ENCODE results near the gene FAM161B. TPM values are rescaled to one million over a fixed set of nuclear protein-coding genes. Genes with fewer than 3 reads are reported as not detected.

The FAM161B gene
- total and polyA plus RNA-seq, 7 donors, result 2.5 to 5.3 (median 4.3) TPM

DNA sequence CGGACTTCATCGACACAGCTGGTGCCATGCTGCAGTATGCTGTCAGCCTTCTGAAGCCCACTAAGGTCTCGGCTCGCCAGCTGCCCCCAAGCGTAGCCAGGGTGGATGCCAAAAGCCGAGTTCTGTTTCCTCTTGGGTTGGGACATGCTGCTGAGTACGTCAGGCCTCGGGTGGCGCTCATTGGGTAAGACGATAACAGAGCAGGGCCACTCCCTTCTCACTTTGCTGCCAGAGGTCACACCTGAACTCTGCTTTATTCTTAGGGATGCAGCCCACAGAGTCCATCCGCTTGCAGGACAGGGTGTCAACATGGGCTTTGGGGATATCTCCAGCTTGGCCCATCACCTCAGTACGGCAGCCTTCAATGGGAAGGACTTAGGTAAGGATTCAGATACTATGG is 11.3 kb upstream of the FAM161B start:
- TF ChIP-seq POLR2A (IDR thresholded peaks at IDR 0.05) (no peak), EP300 (IDR thresholded peaks at IDR 0.05) (no peak), POLR2AphosphoS5 (IDR thresholded peaks at IDR 0.05) (no peak)
- TF ChIP-seq, protein P1, sequence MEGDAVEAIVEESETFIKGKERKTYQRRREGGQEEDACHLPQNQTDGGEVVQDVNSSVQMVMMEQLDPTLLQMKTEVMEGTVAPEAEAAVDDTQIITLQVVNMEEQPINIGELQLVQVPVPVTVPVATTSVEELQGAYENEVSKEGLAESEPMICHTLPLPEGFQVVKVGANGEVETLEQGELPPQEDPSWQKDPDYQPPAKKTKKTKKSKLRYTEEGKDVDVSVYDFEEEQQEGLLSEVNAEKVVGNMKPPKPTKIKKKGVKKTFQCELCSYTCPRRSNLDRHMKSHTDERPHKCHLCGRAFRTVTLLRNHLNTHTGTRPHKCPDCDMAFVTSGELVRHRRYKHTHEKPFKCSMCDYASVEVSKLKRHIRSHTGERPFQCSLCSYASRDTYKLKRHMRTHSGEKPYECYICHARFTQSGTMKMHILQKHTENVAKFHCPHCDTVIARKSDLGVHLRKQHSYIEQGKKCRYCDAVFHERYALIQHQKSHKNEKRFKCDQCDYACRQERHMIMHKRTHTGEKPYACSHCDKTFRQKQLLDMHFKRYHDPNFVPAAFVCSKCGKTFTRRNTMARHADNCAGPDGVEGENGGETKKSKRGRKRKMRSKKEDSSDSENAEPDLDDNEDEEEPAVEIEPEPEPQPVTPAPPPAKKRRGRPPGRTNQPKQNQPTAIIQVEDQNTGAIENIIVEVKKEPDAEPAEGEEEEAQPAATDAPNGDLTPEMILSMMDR (IDR thresholded peaks at IDR 0.05), result no peak
- H3K4me1 ChIP-seq, result no peaks in the 10 kb centered on the region
- WGBS, 2 donors, result 76 to 90% methylated on average over 12 of the region's 12 CpGs
- no peaks in the 10 kb centered on the region for H3K27me3 ChIP-seq
- H3K27ac ChIP-seq, result no peak overlapping the region
- no peak overlapping the region for H3K4me3 ChIP-seq
- no peak for DNase-seq
- peaks cover 27 to 85% (median 62%) of the 10 kb centered on the region in 4 donors for H3K36me3 ChIP-seq
- no peaks in the 10 kb centered on the region for H3K9me3 ChIP-seq
- intact Hi-C loops (cut with DNase I), result no loop called here

DNA sequence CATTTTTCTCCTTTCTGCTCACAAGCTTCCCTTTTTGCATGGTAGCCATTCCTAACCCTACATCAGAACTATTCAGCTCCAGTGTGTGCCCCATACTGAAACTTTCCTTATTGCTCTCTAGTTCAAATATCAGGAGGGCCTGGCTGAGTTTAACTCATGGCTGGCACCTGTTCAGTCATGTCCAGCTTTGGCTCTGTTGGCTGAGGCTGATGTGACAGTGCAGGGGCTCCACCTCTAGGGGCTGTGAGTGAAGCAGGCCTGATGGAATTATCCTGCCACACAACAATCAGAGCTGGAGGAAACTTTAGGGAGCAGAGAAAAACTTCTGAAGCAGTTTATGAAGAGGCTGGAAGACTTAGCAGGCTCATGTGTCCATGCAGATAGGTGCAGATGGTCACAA is 8.7 kb upstream of the FAM161B start:
- H3K36me3 ChIP-seq, result peaks cover 27 to 99% (median 74%) of the 10 kb centered on the region in 4 donors
- H3K4me1 ChIP-seq, result no peaks in the 10 kb centered on the region
- no peaks in the 10 kb centered on the region for H3K27me3 ChIP-seq
- no peak for DNase-seq
- H3K27ac ChIP-seq, result no peak overlapping the region
- TF ChIP-seq EP300 (IDR thresholded peaks at IDR 0.05) (no peak), POLR2AphosphoS5 (IDR thresholded peaks at IDR 0.05) (no peak), POLR2A (IDR thresholded peaks at IDR 0.05) (no peak)
- TF ChIP-seq, protein P1 (IDR thresholded peaks at IDR 0.05), result no peak
- no peak overlapping the region for H3K4me3 ChIP-seq
- intact Hi-C loops (cut with DNase I), result no loop called here
- H3K9me3 ChIP-seq, result no peaks in the 10 kb centered on the region

DNA sequence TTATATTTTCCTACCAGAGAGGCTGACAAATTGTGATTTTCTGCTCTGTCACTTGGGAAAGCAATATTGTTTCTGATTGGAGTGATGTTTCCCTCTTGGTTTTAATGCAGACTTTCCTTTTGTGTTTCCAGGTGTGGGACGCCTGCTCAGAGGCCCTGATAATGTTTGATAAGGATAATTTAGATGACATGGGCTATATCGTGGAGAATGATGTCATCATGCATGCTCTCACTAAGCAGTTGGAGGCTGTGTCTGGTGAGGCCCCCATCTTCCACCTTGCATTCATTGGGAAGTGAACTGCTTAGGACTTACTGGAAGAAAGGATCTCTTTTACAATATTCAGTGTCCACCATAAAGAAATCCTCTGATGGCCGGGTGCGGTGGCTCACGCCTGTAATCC is 5.8 kb upstream of the FAM161B start:
- WGBS, 2 donors, result 74 to 91% methylated on average over 5 of the region's 5 CpGs
- Histone ChIP-seq H3K9me3 (no peaks in the 10 kb centered on the region), H3K4me3 (no peak overlapping the region), H3K36me3 (peaks cover 17 to 74% (median 49%) of the 10 kb centered on the region in 4 donors), H3K27me3 (no peaks in the 10 kb centered on the region), H3K27ac (no peak overlapping the region), H3K4me1 (peaks cover 0 to 9% (median 8%) of the 10 kb centered on the region in 4 donors)
- DNase-seq, result no peak
- TF ChIP-seq, protein P1 (IDR thresholded peaks at IDR 0.05), result no peak
- TF ChIP-seq EP300 (IDR thresholded peaks at IDR 0.05), result no peak
- TF ChIP-seq POLR2A (IDR thresholded peaks at IDR 0.05), result no peak
- no peak for TF ChIP-seq POLR2AphosphoS5 (IDR thresholded peaks at IDR 0.05)
- intact Hi-C loops (cut with DNase I), result no loop called here

DNA sequence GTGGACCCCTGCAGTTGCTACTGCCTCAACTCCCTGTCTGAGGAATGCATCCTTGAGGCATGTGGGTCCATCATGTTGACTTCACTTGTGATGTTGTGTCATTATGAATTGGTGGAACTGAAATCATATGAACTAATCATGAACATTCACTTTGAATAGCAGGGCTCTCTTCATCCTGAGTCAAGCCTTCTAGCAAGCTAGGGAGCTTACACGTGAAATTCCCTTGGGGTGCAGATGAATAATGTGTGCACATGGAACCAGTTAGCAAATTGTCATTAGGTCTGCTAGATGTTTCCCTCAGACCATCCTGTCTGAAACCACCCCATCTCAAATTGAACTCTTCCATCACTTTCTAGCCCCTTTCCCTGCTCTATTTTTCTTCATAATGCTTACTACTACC is 3.8 kb upstream of the FAM161B start:
- WGBS, 2 donors, result 93 to 96% methylated on average over 1 of the region's 1 CpG
- TF ChIP-seq POLR2A (IDR thresholded peaks at IDR 0.05) (no peak), POLR2AphosphoS5 (IDR thresholded peaks at IDR 0.05) (no peak)
- TF ChIP-seq, protein P1 (IDR thresholded peaks at IDR 0.05), result no peak
- Histone ChIP-seq H3K4me1 (peaks cover 0 to 20% (median 15%) of the 10 kb centered on the region in 4 donors), H3K9me3 (no peaks in the 10 kb centered on the region), H3K27me3 (no peaks in the 10 kb centered on the region), H3K27ac (no peak overlapping the region), H3K4me3 (no peak overlapping the region), H3K36me3 (peaks cover 5 to 55% (median 29%) of the 10 kb centered on the region in 4 donors)
- intact Hi-C loops (cut with DNase I), result loop anchor here (5.0 kb wide), 2 partner anchors 66 to 84 kb away; partner anchors contain the start of gene ZNF410
- no peak for DNase-seq

DNA sequence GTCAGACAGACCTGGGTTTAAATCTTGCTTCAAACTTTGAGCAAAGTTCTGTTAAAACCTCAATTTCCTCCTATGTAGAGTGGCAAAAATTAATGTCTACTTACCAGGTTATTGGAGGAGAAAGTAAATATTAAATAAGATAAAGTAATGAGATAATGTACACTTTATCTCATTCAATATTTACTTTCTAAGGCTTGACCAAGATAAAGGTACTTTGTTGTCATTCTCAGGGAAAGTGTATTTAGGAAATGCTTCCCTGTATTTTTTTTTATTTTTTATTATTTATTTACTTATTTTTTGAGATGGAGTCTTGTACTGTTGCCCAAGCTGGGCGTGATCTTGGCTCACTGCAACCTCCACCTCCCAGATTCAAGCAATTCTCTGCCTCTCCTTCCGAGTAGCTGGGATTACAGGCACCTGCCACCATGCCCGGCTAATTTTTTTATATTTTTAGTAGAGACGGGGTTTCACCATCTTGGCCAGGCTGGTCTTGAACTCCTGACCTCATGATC is 4.7 kb downstream of the FAM161B start:
- Histone ChIP-seq H3K4me3 (no peak overlapping the region), H3K4me1 (peaks cover 0 to 17% (median 7%) of the 10 kb centered on the region in 4 donors), H3K36me3 (peaks cover 8 to 57% (median 18%) of the 10 kb centered on the region in 4 donors), H3K27me3 (no peaks in the 10 kb centered on the region), H3K27ac (no peak overlapping the region), H3K9me3 (no peaks in the 10 kb centered on the region)
- WGBS, 2 donors, result 17 to 81% methylated on average over 4 of the region's 4 CpGs
- intact Hi-C loops (cut with DNase I), result no loop called here
- no peak for DNase-seq
- TF ChIP-seq POLR2AphosphoS5 (IDR thresholded peaks at IDR 0.05) (no peak), EP300 (IDR thresholded peaks at IDR 0.05) (no peak)
